ENCODE measurements around the gene KIF5A.
A peak's percentile ranks its signal among the peaks of the same experiment; 100 is the strongest.
"Not testable (repeated sequence)": the region's sequence is repeated elsewhere in the genome, so short reads cannot be mapped to it uniquely, and the experiment has no call there.

Gene KIF5A

GRCh38 chr12:57515408-57515933 is 34.4 kb upstream of the KIF5A start:
- no peak for DNase-seq (ENCODE audit: insufficient read length)
- TF ChIP-seq POLR2A (IDR thresholded peaks at IDR 0.05; ENCODE audit: low read depth, low read length) (0 out of 2 replicates have a peak, but pooled peaks have one; percentile 4), TAF1 (IDR thresholded peaks at IDR 0.05; ENCODE audit: borderline replicate concordance, low read depth, low read length) (no peak)
- no peak for FAIRE-seq

GRCh38 chr12:57515934-57516541 is 33.8 kb upstream of the KIF5A start:
- DNase-seq (ENCODE audit: insufficient read length) (no peak), FAIRE-seq (no peak)
- TF ChIP-seq POLR2AphosphoS5 (IDR thresholded peaks at IDR 0.05; ENCODE audit: low read depth, low read length) = peak; percentile 40; the same call in 1 of the 2 replicates
- no peak for TF ChIP-seq TAF1 (IDR thresholded peaks at IDR 0.05; ENCODE audit: borderline replicate concordance, low read depth, low read length)

DNA sequence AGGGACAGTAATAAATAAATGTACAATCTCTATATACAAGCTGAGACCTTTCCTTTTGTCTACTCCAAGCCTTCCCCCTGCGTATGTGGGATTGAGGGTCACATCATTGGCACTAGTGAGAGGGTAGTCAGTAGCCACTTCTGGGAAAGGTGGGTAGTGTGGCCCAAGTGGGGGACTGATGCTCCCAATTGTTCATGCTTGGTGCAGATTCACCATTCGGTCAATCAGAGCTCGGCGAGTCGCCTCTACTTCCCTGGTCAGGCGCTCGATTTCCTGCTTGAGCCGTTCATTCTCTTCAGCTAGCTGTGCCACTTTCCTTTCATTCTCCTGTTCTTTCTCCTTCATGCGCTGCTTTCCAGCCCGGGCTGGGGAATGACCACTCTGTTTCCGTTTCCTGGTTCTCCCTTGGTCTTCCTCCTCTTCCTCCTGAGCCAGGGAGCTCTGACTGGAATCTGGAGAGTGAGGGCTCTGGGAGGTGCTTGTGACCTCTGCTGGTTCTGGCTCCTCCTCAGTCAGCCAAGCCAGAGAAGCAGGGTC is 33.2 kb upstream of the KIF5A start:
- no peak for DNase-seq (ENCODE audit: insufficient read length)
- TF ChIP-seq TAF1 (IDR thresholded peaks at IDR 0.05; ENCODE audit: borderline replicate concordance, low read depth, low read length) = no peak
- no peak for TF ChIP-seq POLR2AphosphoS5 (IDR thresholded peaks at IDR 0.05; ENCODE audit: low read depth, low read length)
- TF ChIP-seq POLR2A (IDR thresholded peaks at IDR 0.05; ENCODE audit: low read depth, low read length) = no peak
- no peak for FAIRE-seq

DNA sequence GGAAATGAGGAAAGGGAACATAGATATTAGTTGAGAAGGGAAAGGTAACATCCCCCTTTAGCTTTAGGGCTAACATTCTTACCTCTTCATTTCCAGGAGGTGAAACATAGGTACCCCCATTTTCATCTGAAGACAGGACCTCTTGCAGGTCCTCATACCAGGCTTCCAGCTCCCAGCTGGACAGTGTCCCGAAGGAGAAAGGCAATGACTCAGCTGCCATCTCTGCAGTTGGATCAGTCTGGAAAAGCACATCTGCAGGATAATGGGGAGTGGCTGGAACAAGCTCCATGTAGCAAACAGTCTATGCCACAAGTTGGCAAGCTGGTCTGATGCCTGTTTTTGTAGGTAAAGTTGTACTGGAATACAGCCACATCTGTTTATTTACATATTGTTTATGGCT is 32.7 kb upstream of the KIF5A start:
- TF ChIP-seq POLR2AphosphoS5 (IDR thresholded peaks at IDR 0.05; ENCODE audit: low read depth, low read length) = no peak; the same call in 1 of the 2 replicates
- TF ChIP-seq TAF1 (IDR thresholded peaks at IDR 0.05; ENCODE audit: borderline replicate concordance, low read depth, low read length) = no peak
- no peak for TF ChIP-seq POLR2A (IDR thresholded peaks at IDR 0.05; ENCODE audit: low read depth, low read length)
- no peak for FAIRE-seq
- no peak for DNase-seq (ENCODE audit: insufficient read length)

- not testable (repeated sequence) for DNase-seq (ENCODE audit: insufficient read length); FAIRE-seq
- TF ChIP-seq POLR2A (IDR thresholded peaks at IDR 0.05; ENCODE audit: low read depth, low read length) = 0 out of 2 replicates have a peak, but pooled peaks have one; percentile 40
These were observed 32.1 kb upstream of the KIF5A start for GRCh38 chr12:57517718-57518117.

- FAIRE-seq = no peak
- no peak for TF ChIP-seq TAF1 (IDR thresholded peaks at IDR 0.05; ENCODE audit: borderline replicate concordance, low read depth, low read length)
- TF ChIP-seq POLR2A (IDR thresholded peaks at IDR 0.05; ENCODE audit: low read depth, low read length) = no peak
- TF ChIP-seq POLR2AphosphoS5 (IDR thresholded peaks at IDR 0.05; ENCODE audit: low read depth, low read length) = no peak
These were observed 31.5 kb upstream of the KIF5A start for GRCh38 chr12:57518176-57518919.

GRCh38 chr12:57518920-57519795 is 30.7 kb upstream of the KIF5A start:
- no peak for FAIRE-seq
- no peak for TF ChIP-seq TAF1 (IDR thresholded peaks at IDR 0.05; ENCODE audit: borderline replicate concordance, low read depth, low read length)
- no peak for TF ChIP-seq POLR2AphosphoS5 (IDR thresholded peaks at IDR 0.05; ENCODE audit: low read depth, low read length)
- no peak for TF ChIP-seq POLR2A (IDR thresholded peaks at IDR 0.05; ENCODE audit: low read depth, low read length)
- no peak for DNase-seq (ENCODE audit: insufficient read length)

More at GRCh38 chr12:57518176-57518919, 31.5 kb upstream of the KIF5A start:
- DNase-seq (ENCODE audit: insufficient read length) = no peak

DNA sequence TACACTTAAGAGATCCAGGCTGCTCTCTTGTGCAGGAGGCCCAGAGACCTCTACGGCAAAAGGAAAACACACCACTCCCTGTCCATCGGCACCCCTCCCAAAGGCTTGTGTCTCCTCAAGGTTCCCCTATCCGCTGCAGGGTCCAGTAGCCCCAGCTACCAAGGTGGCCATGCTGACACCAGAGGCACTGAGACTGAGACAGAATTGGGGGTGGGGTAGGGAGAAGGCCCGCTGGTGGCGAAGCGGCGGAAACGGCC is 30.1 kb upstream of the KIF5A start:
- no peak for TF ChIP-seq POLR2AphosphoS5 (IDR thresholded peaks at IDR 0.05; ENCODE audit: low read depth, low read length)
- TF ChIP-seq TAF1 (IDR thresholded peaks at IDR 0.05; ENCODE audit: borderline replicate concordance, low read depth, low read length) = no peak
- TF ChIP-seq POLR2A (IDR thresholded peaks at IDR 0.05; ENCODE audit: low read depth, low read length) = no peak
- no peak for DNase-seq (ENCODE audit: insufficient read length)
- peak; percentile 5 for FAIRE-seq

- peak; percentile 87 for DNase-seq (ENCODE audit: insufficient read length)
- TF ChIP-seq POLR2AphosphoS5 (IDR thresholded peaks at IDR 0.05; ENCODE audit: low read depth, low read length) = peak; percentile 99
- TF ChIP-seq TAF1 (IDR thresholded peaks at IDR 0.05; ENCODE audit: borderline replicate concordance, low read depth, low read length) = peak; percentile 94
- peak; percentile 99 for TF ChIP-seq POLR2A (IDR thresholded peaks at IDR 0.05; ENCODE audit: low read depth, low read length)
- peak; percentile 92 for FAIRE-seq
These were observed 29.6 kb upstream of the KIF5A start, which contains the start of gene DDIT3 for GRCh38 chr12:57520053-57520818. DDIT3 (minus strand) TSS chr12:57520514; CDS start chr12:57517406, 3,108 bp downstream.

DNA sequence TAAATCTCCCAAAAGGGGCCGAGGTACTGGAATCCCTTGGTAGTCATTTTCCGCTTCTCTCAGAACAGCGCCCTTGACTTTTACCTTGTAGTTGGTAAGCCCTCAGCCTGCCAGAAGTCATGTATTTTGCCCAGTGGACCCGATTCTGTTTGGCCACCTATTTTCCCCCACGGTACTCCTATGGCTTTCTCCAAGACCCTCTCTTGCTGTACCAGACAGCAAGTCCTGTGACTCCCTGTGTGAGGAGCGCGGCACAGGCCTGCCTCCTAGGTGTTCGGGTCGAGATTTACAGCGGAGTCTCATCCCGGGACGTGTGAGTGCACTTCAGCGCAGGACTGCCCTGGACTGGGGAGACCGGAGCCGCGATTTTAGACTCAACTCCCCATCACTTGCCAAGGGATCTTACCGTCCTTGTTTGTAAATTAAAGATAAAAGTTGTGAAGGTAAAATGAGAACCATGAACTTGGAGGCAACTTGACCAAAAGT is 28.3 kb upstream of the KIF5A start:
- TF ChIP-seq TAF1 (IDR thresholded peaks at IDR 0.05; ENCODE audit: borderline replicate concordance, low read depth, low read length) (no peak), POLR2A (IDR thresholded peaks at IDR 0.05; ENCODE audit: low read depth, low read length) (no peak), POLR2AphosphoS5 (IDR thresholded peaks at IDR 0.05; ENCODE audit: low read depth, low read length) (0 out of 2 replicates have a peak, but pooled peaks have one; percentile 8)
- no peak for FAIRE-seq

More for the DNA sequence above, 28.3 kb upstream of the KIF5A start:
- no peak for DNase-seq (ENCODE audit: insufficient read length)

All from GM12892 (cell line).